Fibroblast of lung (primary cell): ENCODE results near the gene JUP. TPM values are rescaled to one million over a fixed set of nuclear protein-coding genes. Genes with fewer than 3 reads are reported as not detected.

Experiments used
- DNase-seq, 2 donors: peaks; one replicate each; pipeline versions ENCODE4 v3.0.0 to v3.0.0-alpha.2; 2010; ENCODE audit warnings: low read depth in 2 of 2
- H2AFZ ChIP-seq: 2 replicates; pipeline ENCODE4 v1.5.1; 2012; ENCODE audit warnings: low read length, control low read depth, inconsistent platforms
- H3K27ac ChIP-seq: 2 replicates; pipeline ENCODE4 v1.5.1; 2011; ENCODE audit warnings: low read length, control low read depth; ENCODE audit not compliant: insufficient read depth
- H3K27me3 ChIP-seq: 2 replicates; pipeline ENCODE4 v1.5.1; 2011; ENCODE audit warnings: mild to moderate bottlenecking, low read length; ENCODE audit not compliant: control insufficient read depth, insufficient read depth
- H3K36me3 ChIP-seq: 2 replicates; pipeline ENCODE4 v1.5.1; 2011; ENCODE audit warnings: low read length; ENCODE audit not compliant: control insufficient read depth, insufficient read depth
- H3K4me1 ChIP-seq: 2 replicates; pipeline ENCODE4 v1.5.1; 2011; ENCODE audit warnings: low read length; ENCODE audit not compliant: control insufficient read depth, insufficient read depth; ENCODE audit errors: extremely low read depth
- H3K4me2 ChIP-seq: 2 replicates; pipeline ENCODE4 v1.5.1; 2011; ENCODE audit warnings: low read length, control low read depth; ENCODE audit not compliant: insufficient read depth; ENCODE audit errors: extremely low read depth
- H3K4me3 ChIP-seq, 4 experiments: fragments of 200-600 bp in 1 of 4; sonication (generic) in 1 of 4; replicated peaks in 1 of 4; 2 replicates each; pipeline ENCODE4 v1.5.1; 2011 to 2016; ENCODE audit warnings: low read length in 4 of 4, low read depth in 3 of 4, mild to moderate bottlenecking in 3 of 4, control low read depth in 2 of 4, inconsistent platforms in 1 of 4, mixed read lengths in 1 of 4; ENCODE audit not compliant: insufficient read depth in 1 of 4; ENCODE audit errors: control extremely low read depth in 1 of 4
- H3K79me2 ChIP-seq: 2 replicates; pipeline ENCODE4 v1.5.1; 2012; ENCODE audit warnings: mild to moderate bottlenecking, low read length, inconsistent platforms; ENCODE audit not compliant: control insufficient read depth, insufficient read depth
- H3K9ac ChIP-seq: 2 replicates; pipeline ENCODE4 v1.5.1; 2011; ENCODE audit warnings: mild to moderate bottlenecking, low read length, control low read depth; ENCODE audit not compliant: insufficient read depth
- H3K9me3 ChIP-seq: 2 replicates; pipeline ENCODE4 v1.5.1; 2012; ENCODE audit warnings: low read depth, low read length; ENCODE audit not compliant: control insufficient read depth, insufficient read depth
- H4K20me1 ChIP-seq: 2 replicates; pipeline ENCODE4 v1.5.1; 2011; ENCODE audit warnings: low read length; ENCODE audit not compliant: control insufficient read depth, insufficient read depth; ENCODE audit errors: extremely low read depth
- CTCF ChIP-seq, 2 donors: IDR thresholded peaks in 1 of 2; conservative IDR thresholded peaks in 1 of 2; 1 replicate in 1 of 2; 2 replicates in 1 of 2; pipeline ENCODE4 v1.5.1; 2011 to 2012; ENCODE audit warnings: low read length in 2 of 2, control low read depth in 1 of 2, inconsistent platforms in 1 of 2, low read depth in 1 of 2, mild to moderate bottlenecking in 1 of 2
- EZH2 ChIP-seq: IDR thresholded peaks from 2 replicates; pipeline ENCODE4 v1.5.1; 2012; ENCODE audit warnings: low read length, control low read depth, mild to moderate bottlenecking; ENCODE audit errors: missing control alignments
- polyA plus RNA-seq, 2 donors: library from polyadenylated mRNA; depleted of rRNA in 1 of 2; stranded (reverse) in 1 of 2; unstranded in 1 of 2; fragments of >200 nt; gene quantifications; 2 replicates each; pipeline ENCODE4 v1.2.1, GENCODE V29; 2011 to 2012; ENCODE audit warnings: missing spikeins in 1 of 2
- total RNA-seq: library from RNA; depleted of rRNA; stranded (reverse); fragments of >200 nt; gene quantifications from 2 replicates; pipeline ENCODE4 v1.2.1, GENCODE V29; 2014

The JUP gene
- total and polyA plus RNA-seq, 2 donors (not counting 1 experiment from before 2014, with no cell fraction given): 3.2 to 13.2 TPM

- Histone ChIP-seq H3K27ac (no peak overlapping the region), H3K9ac (no peak overlapping the region), H3K4me1 (no peaks in the 10 kb centered on the region), H3K9me3 (no peaks in the 10 kb centered on the region), H3K4me2 (no peak overlapping the region), H3K27me3 (peaks cover 57% of the 10 kb centered on the region), H3K4me3 (peak overlapping the region in 1 of 4 experiments; percentile 50), H3K36me3 (no peaks in the 10 kb centered on the region), H2AFZ (no peak overlapping the region), H4K20me1 (no peaks in the 10 kb centered on the region), H3K79me2 (no peaks in the 10 kb centered on the region)
- no peak for DNase-seq
- TF ChIP-seq CTCF (conservative IDR thresholded peaks at IDR 0.05 in 1 of 2, IDR thresholded peaks at IDR 0.05 in 1 of 2; ENCODE audit: low read depth in 1 of 2, low read length in 2 of 2) (no peak), EZH2 (peak; percentile 47)
Observed at GRCh38 chr17:41733348-41734138, 53.0 kb downstream of the JUP start.

- TF ChIP-seq CTCF (conservative IDR thresholded peaks at IDR 0.05 in 1 of 2, IDR thresholded peaks at IDR 0.05 in 1 of 2; ENCODE audit: low read depth in 1 of 2, low read length in 2 of 2) (no peak), EZH2 (peak; percentile 5)
- Histone ChIP-seq H3K27me3 (peaks cover 52% of the 10 kb centered on the region), H4K20me1 (no peaks in the 10 kb centered on the region)
Observed at GRCh38 chr17:41731836-41732235, 54.7 kb downstream of the JUP start.

GRCh38 chr17:41730479-41730878 lies 56.0 kb downstream of the JUP start:
- Histone ChIP-seq H3K9me3 (no peaks in the 10 kb centered on the region), H3K27me3 (peaks cover 40% of the 10 kb centered on the region), H4K20me1 (no peaks in the 10 kb centered on the region), H3K27ac (no peak overlapping the region), H3K9ac (no peak overlapping the region), H2AFZ (no peak overlapping the region), H3K4me1 (no peaks in the 10 kb centered on the region), H3K4me3 (no peak overlapping the region), H3K79me2 (no peaks in the 10 kb centered on the region), H3K36me3 (no peaks in the 10 kb centered on the region), H3K4me2 (no peak overlapping the region)
- no peak for DNase-seq
- TF ChIP-seq CTCF (conservative IDR thresholded peaks at IDR 0.05 in 1 of 2, IDR thresholded peaks at IDR 0.05 in 1 of 2; ENCODE audit: low read depth in 1 of 2, low read length in 2 of 2) (no peak), EZH2 (no peak)

More at GRCh38 chr17:41731836-41732235, 54.7 kb downstream of the JUP start:
- no peak overlapping the region for H3K4me3 ChIP-seq
- no peaks in the 10 kb centered on the region for H3K79me2 ChIP-seq
- H3K27ac ChIP-seq: no peak overlapping the region
- H3K9me3 ChIP-seq: no peaks in the 10 kb centered on the region
- DNase-seq: no peak
- H2AFZ ChIP-seq: no peak overlapping the region
- no peak overlapping the region for H3K9ac ChIP-seq
- no peaks in the 10 kb centered on the region for H3K36me3 ChIP-seq
- H3K4me1 ChIP-seq: no peaks in the 10 kb centered on the region
- H3K4me2 ChIP-seq: no peak overlapping the region
